ENCODE measurements around the gene SNX30.

DNA sequence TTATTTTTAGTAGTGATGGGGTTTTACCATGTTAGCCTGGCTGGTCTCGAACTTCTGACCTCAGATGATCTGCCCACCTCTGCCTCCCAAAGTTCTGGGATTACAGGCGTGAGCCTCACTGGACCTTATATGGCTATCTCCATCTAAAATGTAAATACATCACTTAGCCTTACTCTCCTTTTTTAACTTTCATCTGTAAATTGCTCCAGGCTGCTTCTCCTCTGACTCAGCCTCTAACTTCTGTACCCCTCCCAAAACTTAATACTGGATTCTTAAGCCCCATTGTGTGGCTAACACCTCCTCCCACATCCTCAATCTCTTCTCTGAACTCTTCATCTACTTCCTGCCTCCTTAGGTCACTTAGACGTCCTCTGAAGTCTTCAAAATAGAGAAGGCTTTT, 4.0 kb downstream of the SNX30 start:
- TF ChIP-seq, protein P1, sequence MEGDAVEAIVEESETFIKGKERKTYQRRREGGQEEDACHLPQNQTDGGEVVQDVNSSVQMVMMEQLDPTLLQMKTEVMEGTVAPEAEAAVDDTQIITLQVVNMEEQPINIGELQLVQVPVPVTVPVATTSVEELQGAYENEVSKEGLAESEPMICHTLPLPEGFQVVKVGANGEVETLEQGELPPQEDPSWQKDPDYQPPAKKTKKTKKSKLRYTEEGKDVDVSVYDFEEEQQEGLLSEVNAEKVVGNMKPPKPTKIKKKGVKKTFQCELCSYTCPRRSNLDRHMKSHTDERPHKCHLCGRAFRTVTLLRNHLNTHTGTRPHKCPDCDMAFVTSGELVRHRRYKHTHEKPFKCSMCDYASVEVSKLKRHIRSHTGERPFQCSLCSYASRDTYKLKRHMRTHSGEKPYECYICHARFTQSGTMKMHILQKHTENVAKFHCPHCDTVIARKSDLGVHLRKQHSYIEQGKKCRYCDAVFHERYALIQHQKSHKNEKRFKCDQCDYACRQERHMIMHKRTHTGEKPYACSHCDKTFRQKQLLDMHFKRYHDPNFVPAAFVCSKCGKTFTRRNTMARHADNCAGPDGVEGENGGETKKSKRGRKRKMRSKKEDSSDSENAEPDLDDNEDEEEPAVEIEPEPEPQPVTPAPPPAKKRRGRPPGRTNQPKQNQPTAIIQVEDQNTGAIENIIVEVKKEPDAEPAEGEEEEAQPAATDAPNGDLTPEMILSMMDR (IDR thresholded peaks at IDR 0.05) = no peak
- TF ChIP-seq, protein P2, sequence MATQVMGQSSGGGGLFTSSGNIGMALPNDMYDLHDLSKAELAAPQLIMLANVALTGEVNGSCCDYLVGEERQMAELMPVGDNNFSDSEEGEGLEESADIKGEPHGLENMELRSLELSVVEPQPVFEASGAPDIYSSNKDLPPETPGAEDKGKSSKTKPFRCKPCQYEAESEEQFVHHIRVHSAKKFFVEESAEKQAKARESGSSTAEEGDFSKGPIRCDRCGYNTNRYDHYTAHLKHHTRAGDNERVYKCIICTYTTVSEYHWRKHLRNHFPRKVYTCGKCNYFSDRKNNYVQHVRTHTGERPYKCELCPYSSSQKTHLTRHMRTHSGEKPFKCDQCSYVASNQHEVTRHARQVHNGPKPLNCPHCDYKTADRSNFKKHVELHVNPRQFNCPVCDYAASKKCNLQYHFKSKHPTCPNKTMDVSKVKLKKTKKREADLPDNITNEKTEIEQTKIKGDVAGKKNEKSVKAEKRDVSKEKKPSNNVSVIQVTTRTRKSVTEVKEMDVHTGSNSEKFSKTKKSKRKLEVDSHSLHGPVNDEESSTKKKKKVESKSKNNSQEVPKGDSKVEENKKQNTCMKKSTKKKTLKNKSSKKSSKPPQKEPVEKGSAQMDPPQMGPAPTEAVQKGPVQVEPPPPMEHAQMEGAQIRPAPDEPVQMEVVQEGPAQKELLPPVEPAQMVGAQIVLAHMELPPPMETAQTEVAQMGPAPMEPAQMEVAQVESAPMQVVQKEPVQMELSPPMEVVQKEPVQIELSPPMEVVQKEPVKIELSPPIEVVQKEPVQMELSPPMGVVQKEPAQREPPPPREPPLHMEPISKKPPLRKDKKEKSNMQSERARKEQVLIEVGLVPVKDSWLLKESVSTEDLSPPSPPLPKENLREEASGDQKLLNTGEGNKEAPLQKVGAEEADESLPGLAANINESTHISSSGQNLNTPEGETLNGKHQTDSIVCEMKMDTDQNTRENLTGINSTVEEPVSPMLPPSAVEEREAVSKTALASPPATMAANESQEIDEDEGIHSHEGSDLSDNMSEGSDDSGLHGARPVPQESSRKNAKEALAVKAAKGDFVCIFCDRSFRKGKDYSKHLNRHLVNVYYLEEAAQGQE (IDR thresholded peaks at IDR 0.05; ENCODE audit: insufficient read depth in 1 of 2, low read depth in 2 of 2, low read length in 1 of 2) = no peak
- TF ChIP-seq POLR2AphosphoS5 (IDR thresholded peaks at IDR 0.05; ENCODE audit: low read depth, low read length) = no peak
- no peak for TF ChIP-seq TCF7L2 (IDR thresholded peaks at IDR 0.05; ENCODE audit: low read depth, low read length)
- TF ChIP-seq SIN3A (IDR thresholded peaks at IDR 0.05; ENCODE audit: borderline replicate concordance, insufficient read depth, low read depth, low read length) = no peak

Data from Panc1 (cell line).